Measurements from ENCODE around the gene FAM193B. TPM values are rescaled to one million over a fixed set of nuclear protein-coding genes. Genes with fewer than 3 reads are reported as not detected.
A peak's percentile ranks its signal among the peaks of the same experiment; 100 is the strongest.

Gene FAM193B
- total RNA-seq, 1 experiment from 2014 or later: 43.8 TPM

GRCh38 chr5:177500685-177501522 is 53.5 kb downstream of the FAM193B start:
- H3K9me3 ChIP-seq (ENCODE audit: low read depth, low read length, poor library complexity, severe bottlenecking): no peaks in the 10 kb centered on the region
- CTCF ChIA-PET: interaction anchor here (0.6 to 1.5 kb wide), 6 partner anchors 13 to 387 kb away, joined by 3 to 6 read pairs (median 4); no protein-coding TSS in a partner anchor
- H3K4me1 ChIP-seq (ENCODE audit: insufficient read depth, low read length, poor library complexity, severe bottlenecking): peaks cover 14% of the 10 kb centered on the region
- H3K27ac ChIP-seq (ENCODE audit: low read depth, low read length, poor library complexity, severe bottlenecking): no peak overlapping the region
- TF ChIP-seq CTCF (conservative IDR thresholded peaks at IDR 0.05; ENCODE audit: low read depth, low read length) (peak; percentile 90), EZH2 (IDR thresholded peaks at IDR 0.05; ENCODE audit: borderline replicate concordance, low read depth, low read length, poor library complexity, severe bottlenecking) (no peak)
- no peaks in the 10 kb centered on the region for H3K27me3 ChIP-seq (replicated peaks; ENCODE audit: insufficient read depth, low read depth, low read length, poor library complexity)
- no peak overlapping the region for H3K4me3 ChIP-seq (ENCODE audit: low read depth, low read length, poor library complexity, severe bottlenecking)
- DNase-seq (ENCODE audit: low spot score): peak; percentile 83
- no peaks in the 10 kb centered on the region for H3K36me3 ChIP-seq (ENCODE audit: insufficient read depth, low read length, poor library complexity, severe bottlenecking)
- no TSS peak for BruUV-seq (replicated peaks)
- intact Hi-C loops (cut with micrococcal nuclease; ENCODE audit: unreplicated experiment): loop anchor here (1.0 kb wide), 2 partner anchors 111 to 387 kb away; no protein-coding TSS in a partner anchor
- POLR2A ChIA-PET (ENCODE audit: low non-redundant PET): no interaction called here

GRCh38 chr5:177499842-177500241 is 54.5 kb downstream of the FAM193B start:
- no peak for TF ChIP-seq EZH2 (IDR thresholded peaks at IDR 0.05; ENCODE audit: borderline replicate concordance, low read depth, low read length, poor library complexity, severe bottlenecking)
- no peak for TF ChIP-seq CTCF (conservative IDR thresholded peaks at IDR 0.05; ENCODE audit: low read depth, low read length)
- no peaks in the 10 kb centered on the region for H3K27me3 ChIP-seq (replicated peaks; ENCODE audit: insufficient read depth, low read depth, low read length, poor library complexity)
- intact Hi-C loops (cut with micrococcal nuclease; ENCODE audit: unreplicated experiment): no loop called here
- H3K4me1 ChIP-seq (ENCODE audit: insufficient read depth, low read length, poor library complexity, severe bottlenecking): peaks cover 24% of the 10 kb centered on the region
- H3K4me3 ChIP-seq (ENCODE audit: low read depth, low read length, poor library complexity, severe bottlenecking): no peak overlapping the region
- ChIA-PET CTCF (no interaction called here), POLR2A (ENCODE audit: low non-redundant PET) (no interaction called here)
- no peak for DNase-seq (ENCODE audit: low spot score)
- no peak overlapping the region for H3K27ac ChIP-seq (ENCODE audit: low read depth, low read length, poor library complexity, severe bottlenecking)
- BruUV-seq (replicated peaks): no TSS peak
- H3K9me3 ChIP-seq (ENCODE audit: low read depth, low read length, poor library complexity, severe bottlenecking): no peaks in the 10 kb centered on the region
- H3K36me3 ChIP-seq (ENCODE audit: insufficient read depth, low read length, poor library complexity, severe bottlenecking): no peaks in the 10 kb centered on the region

- Histone ChIP-seq H3K36me3 (ENCODE audit: insufficient read depth, low read length, poor library complexity, severe bottlenecking) (no peaks in the 10 kb centered on the region), H3K9me3 (ENCODE audit: low read depth, low read length, poor library complexity, severe bottlenecking) (no peaks in the 10 kb centered on the region), H3K27ac (ENCODE audit: low read depth, low read length, poor library complexity, severe bottlenecking) (peak overlapping the region; percentile 29), H3K4me1 (ENCODE audit: insufficient read depth, low read length, poor library complexity, severe bottlenecking) (peaks cover 34% of the 10 kb centered on the region), H3K4me3 (ENCODE audit: low read depth, low read length, poor library complexity, severe bottlenecking) (peak overlapping the region; percentile 81), H3K27me3 (replicated peaks; ENCODE audit: insufficient read depth, low read depth, low read length, poor library complexity) (no peaks in the 10 kb centered on the region)
- CTCF ChIA-PET: interaction anchor here (0.5 kb wide), 1 partner anchor 9 kb away, joined by 5 read pairs; no protein-coding TSS in a partner anchor
- TF ChIP-seq CTCF (conservative IDR thresholded peaks at IDR 0.05; ENCODE audit: low read depth, low read length) (no peak), EZH2 (IDR thresholded peaks at IDR 0.05; ENCODE audit: borderline replicate concordance, low read depth, low read length, poor library complexity, severe bottlenecking) (no peak)
- no peak for DNase-seq (ENCODE audit: low spot score)
- POLR2A ChIA-PET (ENCODE audit: low non-redundant PET): interaction anchor here (0.6 kb wide), 1 partner anchor 454 kb away, joined by 4 read pairs; no protein-coding TSS in a partner anchor
- intact Hi-C loops (cut with micrococcal nuclease; ENCODE audit: unreplicated experiment): no loop called here
- BruUV-seq (replicated peaks): no TSS peak
These were observed 56.2 kb downstream of the FAM193B start for GRCh38 chr5:177498013-177498787.
